ENCODE data around the gene SLC35F1.

Gene SLC35F1

GRCh38 chr6:118335325-118335816 is 428.3 kb downstream of the SLC35F1 start:
- ATAC-seq = no peak
- no peak for TF ChIP-seq SNAI2 (CRISPR knock-in tag; IDR thresholded peaks at IDR 0.05)
- no peak for TF ChIP-seq POU6F1 (CRISPR knock-in tag; IDR thresholded peaks at IDR 0.05; ENCODE audit: borderline replicate concordance, low read depth)
- no peak for TF ChIP-seq TCF4 (CRISPR knock-in tag; IDR thresholded peaks at IDR 0.05; ENCODE audit: borderline replicate concordance)
- no peak for TF ChIP-seq ZFP3 (CRISPR knock-in tag; IDR thresholded peaks at IDR 0.05)
- TF ChIP-seq ZFP30 (CRISPR knock-in tag; IDR thresholded peaks at IDR 0.05) = no peak
- TF ChIP-seq TOX (CRISPR knock-in tag; IDR thresholded peaks at IDR 0.05; ENCODE audit: borderline replicate concordance) = no peak
- no peak for TF ChIP-seq GLIS3 (CRISPR knock-in tag; IDR thresholded peaks at IDR 0.05)
- no peak for TF ChIP-seq ESRRG (CRISPR knock-in tag; IDR thresholded peaks at IDR 0.05)
- TF ChIP-seq BACH2 (CRISPR knock-in tag; IDR thresholded peaks at IDR 0.05; ENCODE audit: borderline replicate concordance) = no peak
- TF ChIP-seq, protein P1, sequence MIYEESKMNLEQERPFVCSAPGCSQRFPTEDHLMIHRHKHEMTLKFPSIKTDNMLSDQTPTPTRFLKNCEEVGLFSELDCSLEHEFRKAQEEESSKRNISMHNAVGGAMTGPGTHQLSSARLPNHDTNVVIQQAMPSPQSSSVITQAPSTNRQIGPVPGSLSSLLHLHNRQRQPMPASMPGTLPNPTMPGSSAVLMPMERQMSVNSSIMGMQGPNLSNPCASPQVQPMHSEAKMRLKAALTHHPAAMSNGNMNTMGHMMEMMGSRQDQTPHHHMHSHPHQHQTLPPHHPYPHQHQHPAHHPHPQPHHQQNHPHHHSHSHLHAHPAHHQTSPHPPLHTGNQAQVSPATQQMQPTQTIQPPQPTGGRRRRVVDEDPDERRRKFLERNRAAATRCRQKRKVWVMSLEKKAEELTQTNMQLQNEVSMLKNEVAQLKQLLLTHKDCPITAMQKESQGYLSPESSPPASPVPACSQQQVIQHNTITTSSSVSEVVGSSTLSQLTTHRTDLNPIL (CRISPR knock-in tag; IDR thresholded peaks at IDR 0.05; ENCODE audit: low read depth) = no peak
- TF ChIP-seq, protein P2, sequence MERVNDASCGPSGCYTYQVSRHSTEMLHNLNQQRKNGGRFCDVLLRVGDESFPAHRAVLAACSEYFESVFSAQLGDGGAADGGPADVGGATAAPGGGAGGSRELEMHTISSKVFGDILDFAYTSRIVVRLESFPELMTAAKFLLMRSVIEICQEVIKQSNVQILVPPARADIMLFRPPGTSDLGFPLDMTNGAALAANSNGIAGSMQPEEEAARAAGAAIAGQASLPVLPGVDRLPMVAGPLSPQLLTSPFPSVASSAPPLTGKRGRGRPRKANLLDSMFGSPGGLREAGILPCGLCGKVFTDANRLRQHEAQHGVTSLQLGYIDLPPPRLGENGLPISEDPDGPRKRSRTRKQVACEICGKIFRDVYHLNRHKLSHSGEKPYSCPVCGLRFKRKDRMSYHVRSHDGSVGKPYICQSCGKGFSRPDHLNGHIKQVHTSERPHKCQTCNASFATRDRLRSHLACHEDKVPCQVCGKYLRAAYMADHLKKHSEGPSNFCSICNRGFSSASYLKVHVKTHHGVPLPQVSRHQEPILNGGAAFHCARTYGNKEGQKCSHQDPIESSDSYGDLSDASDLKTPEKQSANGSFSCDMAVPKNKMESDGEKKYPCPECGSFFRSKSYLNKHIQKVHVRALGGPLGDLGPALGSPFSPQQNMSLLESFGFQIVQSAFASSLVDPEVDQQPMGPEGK (CRISPR knock-in tag; IDR thresholded peaks at IDR 0.05; ENCODE audit: borderline replicate concordance) = no peak
- no peak for TF ChIP-seq ZC3H10 (CRISPR knock-in tag; IDR thresholded peaks at IDR 0.05)
- no peak for TF ChIP-seq PPARA (CRISPR knock-in tag; IDR thresholded peaks at IDR 0.05; ENCODE audit: borderline replicate concordance)
- no peak for TF ChIP-seq ZNF8 (CRISPR knock-in tag; IDR thresholded peaks at IDR 0.05)
- no peak for TF ChIP-seq ARNTL (CRISPR knock-in tag; IDR thresholded peaks at IDR 0.05; ENCODE audit: borderline replicate concordance, low read depth)
- no peak for TF ChIP-seq RARB (CRISPR knock-in tag; IDR thresholded peaks at IDR 0.05)
- TF ChIP-seq OSR1 (CRISPR knock-in tag; IDR thresholded peaks at IDR 0.05) = no peak
- no peak for TF ChIP-seq ZNF70 (CRISPR knock-in tag; IDR thresholded peaks at IDR 0.05)
- no peak for TF ChIP-seq CSDC2 (CRISPR knock-in tag; IDR thresholded peaks at IDR 0.05)
- TF ChIP-seq, protein P3, sequence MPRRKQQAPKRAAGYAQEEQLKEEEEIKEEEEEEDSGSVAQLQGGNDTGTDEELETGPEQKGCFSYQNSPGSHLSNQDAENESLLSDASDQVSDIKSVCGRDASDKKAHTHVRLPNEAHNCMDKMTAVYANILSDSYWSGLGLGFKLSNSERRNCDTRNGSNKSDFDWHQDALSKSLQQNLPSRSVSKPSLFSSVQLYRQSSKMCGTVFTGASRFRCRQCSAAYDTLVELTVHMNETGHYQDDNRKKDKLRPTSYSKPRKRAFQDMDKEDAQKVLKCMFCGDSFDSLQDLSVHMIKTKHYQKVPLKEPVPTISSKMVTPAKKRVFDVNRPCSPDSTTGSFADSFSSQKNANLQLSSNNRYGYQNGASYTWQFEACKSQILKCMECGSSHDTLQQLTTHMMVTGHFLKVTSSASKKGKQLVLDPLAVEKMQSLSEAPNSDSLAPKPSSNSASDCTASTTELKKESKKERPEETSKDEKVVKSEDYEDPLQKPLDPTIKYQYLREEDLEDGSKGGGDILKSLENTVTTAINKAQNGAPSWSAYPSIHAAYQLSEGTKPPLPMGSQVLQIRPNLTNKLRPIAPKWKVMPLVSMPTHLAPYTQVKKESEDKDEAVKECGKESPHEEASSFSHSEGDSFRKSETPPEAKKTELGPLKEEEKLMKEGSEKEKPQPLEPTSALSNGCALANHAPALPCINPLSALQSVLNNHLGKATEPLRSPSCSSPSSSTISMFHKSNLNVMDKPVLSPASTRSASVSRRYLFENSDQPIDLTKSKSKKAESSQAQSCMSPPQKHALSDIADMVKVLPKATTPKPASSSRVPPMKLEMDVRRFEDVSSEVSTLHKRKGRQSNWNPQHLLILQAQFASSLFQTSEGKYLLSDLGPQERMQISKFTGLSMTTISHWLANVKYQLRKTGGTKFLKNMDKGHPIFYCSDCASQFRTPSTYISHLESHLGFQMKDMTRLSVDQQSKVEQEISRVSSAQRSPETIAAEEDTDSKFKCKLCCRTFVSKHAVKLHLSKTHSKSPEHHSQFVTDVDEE (CRISPR knock-in tag; IDR thresholded peaks at IDR 0.05) = no peak

DNA sequence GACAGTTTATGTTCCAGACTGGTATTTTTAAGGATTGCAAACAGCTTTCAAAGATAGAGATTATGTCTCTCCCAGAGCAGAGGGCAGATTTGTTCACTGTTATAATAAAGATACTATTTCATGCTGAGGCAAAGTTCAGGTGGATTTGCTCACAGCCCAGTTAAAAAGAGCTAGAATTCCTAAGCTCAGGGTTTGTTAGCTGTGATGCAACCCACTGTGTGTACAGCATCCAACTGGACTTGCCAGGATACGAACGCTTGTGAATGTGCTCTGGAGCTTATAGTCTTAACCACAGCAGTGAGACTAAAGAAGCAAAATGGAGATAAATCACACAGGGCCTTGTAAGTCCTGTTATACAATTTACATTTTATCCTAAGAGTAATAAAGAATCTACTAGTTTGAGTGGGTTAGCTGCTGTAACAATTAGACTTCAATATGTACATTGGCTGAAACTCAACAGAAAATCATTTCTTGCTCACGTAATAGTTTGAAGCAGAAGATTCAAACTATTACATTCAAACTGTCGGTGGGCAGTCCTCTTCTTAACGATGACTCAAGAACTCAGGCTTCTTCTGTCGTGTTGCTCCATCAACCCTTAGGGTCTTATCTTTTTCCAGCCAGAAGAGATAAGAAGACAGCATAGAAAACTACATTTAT is 437.1 kb downstream of the SLC35F1 start:
- no peak for TF ChIP-seq GLIS3 (CRISPR knock-in tag; IDR thresholded peaks at IDR 0.05)
- TF ChIP-seq BACH2 (CRISPR knock-in tag; IDR thresholded peaks at IDR 0.05; ENCODE audit: borderline replicate concordance) = no peak
- no peak for TF ChIP-seq OSR1 (CRISPR knock-in tag; IDR thresholded peaks at IDR 0.05)
- TF ChIP-seq ISL1 (CRISPR knock-in tag; IDR thresholded peaks at IDR 0.05) = no peak
- TF ChIP-seq ZFP30 (CRISPR knock-in tag; IDR thresholded peaks at IDR 0.05) = no peak
- ATAC-seq = no peak

DNA sequence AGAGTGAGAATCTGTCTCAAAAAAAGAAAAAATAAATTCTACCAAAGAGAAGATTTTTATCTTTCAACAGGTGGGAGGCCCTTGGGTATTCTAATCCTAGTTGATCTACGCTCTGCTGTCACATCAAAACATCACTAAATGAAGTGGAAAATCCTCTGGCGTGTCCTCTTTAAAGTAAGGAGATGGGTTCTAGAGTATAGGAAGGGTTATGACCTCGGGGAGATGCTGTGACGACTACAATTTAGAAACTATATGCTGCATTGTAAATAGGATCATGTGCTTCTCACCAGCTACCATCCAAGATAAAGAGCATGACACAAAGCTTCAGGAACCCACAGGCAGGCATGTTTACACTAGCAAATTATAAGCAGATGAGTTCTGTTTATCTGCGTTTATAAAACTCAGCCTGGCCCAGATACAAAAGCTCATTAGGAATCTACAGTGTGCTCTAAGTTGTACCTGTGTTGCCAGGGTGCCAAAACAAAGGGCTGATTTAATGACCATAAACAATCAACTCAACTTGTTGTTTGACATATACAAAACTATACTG is 443.9 kb downstream of the SLC35F1 start:
- TF ChIP-seq, protein P4, sequence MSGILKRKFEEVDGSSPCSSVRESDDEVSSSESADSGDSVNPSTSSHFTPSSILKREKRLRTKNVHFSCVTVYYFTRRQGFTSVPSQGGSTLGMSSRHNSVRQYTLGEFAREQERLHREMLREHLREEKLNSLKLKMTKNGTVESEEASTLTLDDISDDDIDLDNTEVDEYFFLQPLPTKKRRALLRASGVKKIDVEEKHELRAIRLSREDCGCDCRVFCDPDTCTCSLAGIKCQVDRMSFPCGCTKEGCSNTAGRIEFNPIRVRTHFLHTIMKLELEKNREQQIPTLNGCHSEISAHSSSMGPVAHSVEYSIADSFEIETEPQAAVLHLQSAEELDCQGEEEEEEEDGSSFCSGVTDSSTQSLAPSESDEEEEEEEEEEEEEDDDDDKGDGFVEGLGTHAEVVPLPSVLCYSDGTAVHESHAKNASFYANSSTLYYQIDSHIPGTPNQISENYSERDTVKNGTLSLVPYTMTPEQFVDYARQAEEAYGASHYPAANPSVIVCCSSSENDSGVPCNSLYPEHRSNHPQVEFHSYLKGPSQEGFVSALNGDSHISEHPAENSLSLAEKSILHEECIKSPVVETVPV (CRISPR knock-in tag; IDR thresholded peaks at IDR 0.05) = no peak
- TF ChIP-seq ESRRG (CRISPR knock-in tag; IDR thresholded peaks at IDR 0.05) (no peak), ISL1 (CRISPR knock-in tag; IDR thresholded peaks at IDR 0.05) (no peak), ZNF8 (CRISPR knock-in tag; IDR thresholded peaks at IDR 0.05) (no peak), ZNF565 (CRISPR knock-in tag; conservative IDR thresholded peaks at IDR 0.05; ENCODE audit: low read depth) (no peak)
- TF ChIP-seq, protein P2 (CRISPR knock-in tag; IDR thresholded peaks at IDR 0.05; ENCODE audit: borderline replicate concordance) = no peak
- no peak for ATAC-seq
